SK-N-MC (cell line): Measurements from ENCODE around the gene TK1.

Source experiments
- DNase-seq: peaks from one replicate; pipeline ENCODE4 v3.0.0-alpha.2; 2011; ENCODE audit warnings: low read depth, low spot score
- H3K27ac ChIP-seq: fragments of 200-600 bp; sonication (generic); 2 replicates; pipeline ENCODE4 v1.5.1; 2016; ENCODE audit warnings: mixed run types
- H3K36me3 ChIP-seq: fragments of 200-600 bp; sonication (generic); 2 replicates; pipeline ENCODE4 v1.6.1; 2017; ENCODE audit warnings: antibody characterized with exemption, low read length, mixed read lengths; ENCODE audit not compliant: insufficient read depth
- H3K4me3 ChIP-seq: fragments of 200-600 bp; sonication (generic); 2 replicates; pipeline ENCODE4 v1.5.1; 2016
- H3K9ac ChIP-seq: fragments of 200-600 bp; sonication (generic); 2 replicates; pipeline ENCODE4 v1.8.0; 2017; ENCODE audit warnings: mixed run types, mixed read lengths; ENCODE audit not compliant: insufficient read length
- H3K9me3 ChIP-seq: fragments of 200-600 bp; sonication (generic); 2 replicates; pipeline ENCODE4 v1.6.1; 2017; ENCODE audit warnings: low read depth, mild to moderate bottlenecking, antibody characterized with exemption, low read length, moderate library complexity, mixed read lengths
- EZH2 ChIP-seq: fragments of 200-600 bp; sonication (generic); IDR thresholded peaks from one replicate; pipeline ENCODE4 v1.6.1; 2017; ENCODE audit warnings: antibody characterized with exemption
- FOXP2 ChIP-seq: optimal IDR thresholded peaks from 2 replicates; pipeline ENCODE3; 2011; ENCODE audit warnings: mild to moderate bottlenecking, moderate library complexity; ENCODE audit not compliant: insufficient read depth; ENCODE audit errors: extremely low read length, control extremely low read depth
- POLR2AphosphoS5 ChIP-seq: IDR thresholded peaks from 2 replicates; pipeline ENCODE4 v1.6.1; 2012; ENCODE audit warnings: mild to moderate bottlenecking, low read depth, low read length, borderline replicate concordance

The TK1 gene

DNA sequence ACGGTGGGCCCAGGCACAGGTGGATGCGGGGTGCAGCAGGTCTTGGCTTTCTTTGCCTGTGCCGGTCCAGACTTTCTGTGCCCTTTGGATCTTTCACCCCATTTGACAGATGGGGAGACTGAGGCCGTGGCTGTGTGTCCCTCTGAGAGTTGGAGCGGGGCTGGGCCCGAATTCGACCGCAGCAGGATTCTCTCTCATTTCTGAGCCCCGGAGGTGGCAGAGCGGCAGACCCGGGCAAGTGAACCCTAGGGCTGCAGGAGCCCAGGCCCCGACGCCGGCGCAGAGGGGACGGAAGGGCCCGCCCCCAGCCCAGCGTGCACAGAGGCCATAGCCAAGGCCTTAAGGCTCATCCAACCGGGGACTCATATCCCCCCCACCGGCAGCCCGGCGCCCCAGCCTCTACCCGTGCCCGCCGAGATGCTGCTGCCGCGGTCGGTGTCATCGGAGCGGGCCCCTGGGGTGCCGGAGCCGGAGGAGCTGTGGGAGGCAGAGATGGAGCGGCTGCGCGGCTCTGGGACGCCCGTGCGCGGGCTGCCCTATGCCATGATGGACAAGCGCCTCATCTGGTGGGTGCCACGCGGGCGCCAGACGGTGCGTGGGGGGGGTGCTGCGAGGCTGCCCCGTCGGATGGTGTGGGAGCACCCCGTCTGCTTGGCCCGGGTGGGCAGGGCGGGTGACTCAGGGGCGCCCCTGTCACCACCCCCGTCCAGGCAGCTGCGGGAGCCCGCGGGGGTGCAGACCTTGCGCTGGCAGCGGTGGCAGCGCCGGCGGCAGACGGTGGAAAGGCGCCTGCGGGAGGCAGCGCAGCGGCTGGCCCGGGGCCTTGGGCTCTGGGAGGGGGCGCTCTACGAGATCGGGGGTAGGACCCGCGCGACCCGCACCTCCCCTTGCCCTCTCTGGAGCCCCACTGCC is 55.4 kb downstream of the TK1 start:
- Histone ChIP-seq H3K9ac (no peak overlapping the region), H3K9me3 (no peaks in the 10 kb centered on the region), H3K4me3 (no peak overlapping the region), H3K36me3 (no peaks in the 10 kb centered on the region), H3K27ac (no peak overlapping the region)
- no peak for TF ChIP-seq FOXP2
- no peak for TF ChIP-seq POLR2AphosphoS5
- no peak for TF ChIP-seq EZH2
- DNase-seq, result no peak

DNA sequence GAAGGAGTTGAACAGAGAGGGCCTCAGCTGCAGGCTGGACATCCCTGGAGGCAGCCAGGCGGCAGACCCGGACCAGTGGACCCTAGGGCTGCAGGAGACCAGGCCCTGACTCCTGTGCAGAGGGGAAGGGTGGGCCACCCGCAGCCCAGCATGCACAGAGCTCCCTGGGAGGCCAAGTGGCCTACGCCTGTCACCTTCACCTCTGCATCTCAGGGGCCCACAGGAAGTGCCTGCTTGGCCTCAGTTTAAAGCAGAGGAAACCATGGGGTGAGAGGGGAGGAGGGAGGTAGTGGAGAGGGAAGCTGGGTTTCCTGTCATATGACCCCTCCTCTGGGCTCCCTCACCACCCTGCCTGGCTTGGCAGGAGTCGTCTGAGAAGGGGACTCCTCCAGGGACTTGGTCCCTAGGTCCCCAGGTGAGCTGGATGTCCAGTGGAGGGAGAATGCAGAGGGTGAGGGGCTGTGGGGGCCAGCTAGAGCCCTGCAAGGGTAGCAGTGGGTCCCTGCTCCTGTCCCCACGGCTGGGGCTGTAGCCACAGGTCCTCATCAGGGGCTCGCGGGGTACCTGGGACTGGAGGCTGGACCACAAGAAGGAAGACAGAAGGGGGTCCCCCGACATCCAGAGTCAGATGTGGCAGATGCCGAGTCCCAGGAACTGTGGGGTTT is 56.3 kb downstream of the TK1 start, which contains the start of gene TMC8:
Gene TMC8 (plus strand): TSS at position 335 of the 665 bp plus-strand sequence. CDS start 818 bp downstream, outside the sequence.
- TF ChIP-seq POLR2AphosphoS5 (no peak), EZH2 (no peak), FOXP2 (no peak)
- H3K36me3 ChIP-seq, result no peaks in the 10 kb centered on the region
- H3K9me3 ChIP-seq, result no peaks in the 10 kb centered on the region
- no peak within 1 kb of the TSS for H3K27ac ChIP-seq
- no peak within 1 kb of the TSS for H3K9ac ChIP-seq
- H3K4me3 ChIP-seq, result no peak within 1 kb of the TSS
- no peak for DNase-seq

DNA sequence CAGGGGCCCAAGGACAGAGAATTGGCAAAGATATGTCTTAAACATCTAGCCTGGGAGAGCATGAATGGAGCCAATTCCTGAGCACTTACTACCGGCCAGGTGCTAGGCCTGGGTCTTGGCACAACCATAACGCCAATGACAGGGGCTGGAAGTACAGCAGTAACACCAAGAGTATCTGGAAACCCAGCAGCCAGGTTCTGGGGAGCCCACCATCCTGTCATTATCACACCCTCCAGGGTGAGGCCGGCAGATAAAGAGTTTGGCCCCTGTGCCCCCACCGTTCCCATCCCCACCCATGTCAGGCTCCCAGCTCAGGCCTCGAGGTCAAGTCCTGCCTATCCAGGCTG is 56.8 kb downstream of the TK1 start:
- H3K36me3 ChIP-seq, result no peaks in the 10 kb centered on the region
- H3K4me3 ChIP-seq, result no peak overlapping the region
- no peak for DNase-seq
- no peak overlapping the region for H3K27ac ChIP-seq
- TF ChIP-seq EZH2 (no peak), FOXP2 (no peak)
- no peak overlapping the region for H3K9ac ChIP-seq
- H3K9me3 ChIP-seq, result no peaks in the 10 kb centered on the region

DNA sequence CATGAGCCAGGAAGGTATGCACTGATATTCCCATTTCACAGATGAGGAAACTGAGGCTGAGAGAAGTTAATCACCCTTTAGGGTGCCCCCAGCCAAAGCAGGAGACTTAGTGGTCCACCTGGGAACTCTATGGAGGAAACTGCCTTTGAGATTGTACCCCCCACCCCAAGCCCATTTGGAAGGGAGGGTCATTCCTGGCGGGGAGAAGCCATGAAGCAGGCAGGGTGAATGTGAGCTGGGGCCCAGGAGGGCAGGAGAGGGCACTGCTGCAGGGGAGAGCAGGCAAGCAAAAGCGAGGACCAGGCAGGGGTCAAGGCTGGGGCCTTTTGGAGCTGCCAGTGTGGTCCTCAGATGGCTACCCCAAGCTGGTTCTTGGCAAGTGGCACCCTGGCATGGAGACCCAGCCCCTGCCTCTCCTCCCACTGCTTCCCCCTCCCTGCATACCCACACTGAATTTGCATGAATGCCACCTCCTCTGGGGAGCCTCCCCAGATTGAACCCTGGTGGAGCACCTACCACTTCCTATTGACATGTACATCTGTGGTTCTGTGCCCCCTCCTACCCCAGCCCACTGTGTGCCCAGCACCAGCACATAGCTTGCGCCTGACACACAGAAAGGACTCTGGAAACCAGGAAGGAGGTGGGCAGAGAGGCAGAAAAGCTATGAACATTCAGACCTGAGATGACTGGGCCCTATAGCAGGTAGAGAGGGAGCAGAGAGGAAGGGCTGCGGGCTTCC is 57.3 kb downstream of the TK1 start:
- H3K9me3 ChIP-seq, result no peaks in the 10 kb centered on the region
- H3K36me3 ChIP-seq, result no peaks in the 10 kb centered on the region
- H3K9ac ChIP-seq, result peak overlapping the region; percentile 61
- peak overlapping the region; percentile 94 for H3K4me3 ChIP-seq
- DNase-seq, result no peak
- H3K27ac ChIP-seq, result no peak overlapping the region
- no peak for TF ChIP-seq FOXP2
- no peak for TF ChIP-seq POLR2AphosphoS5
- TF ChIP-seq EZH2, result no peak

DNA sequence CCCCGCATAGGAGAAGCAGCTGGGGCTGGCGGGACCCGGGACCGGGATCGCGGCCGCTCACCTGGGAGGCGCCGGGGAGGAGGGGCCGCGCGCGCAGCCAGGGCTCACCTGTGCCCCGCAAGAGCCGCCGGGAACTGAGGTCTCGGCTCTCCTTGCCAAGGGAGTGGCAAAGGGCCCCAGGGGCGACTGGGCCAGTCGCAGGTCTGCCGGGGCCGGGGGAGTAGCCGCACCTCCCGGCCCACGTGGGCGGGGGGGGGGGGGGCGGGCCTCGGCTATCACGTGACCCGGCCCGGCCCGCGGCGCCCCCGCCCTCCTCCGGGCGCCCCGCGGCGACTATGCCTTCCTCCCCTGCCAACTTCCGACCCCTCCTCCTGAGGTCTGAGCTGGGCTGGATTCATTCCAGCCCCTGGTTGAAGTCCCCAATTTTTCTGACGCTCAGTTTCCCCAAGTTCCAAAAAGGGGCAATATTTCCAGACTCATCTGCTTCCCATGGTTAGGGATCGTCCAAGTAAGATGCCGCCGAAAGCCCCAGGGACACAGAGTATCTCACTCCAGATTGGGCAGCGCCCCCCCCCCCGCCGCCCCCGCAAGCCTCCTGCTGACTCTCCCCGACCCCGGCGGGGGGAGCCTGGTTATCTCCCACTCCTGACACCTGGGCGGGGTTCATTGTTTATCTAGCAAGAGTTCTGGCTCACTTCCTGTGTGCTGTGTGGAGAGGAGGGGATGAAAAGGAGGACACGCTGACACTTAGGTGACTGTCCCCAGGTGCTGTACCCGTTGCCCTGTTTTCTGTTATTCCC is 58.1 kb downstream of the TK1 start, which contains the start of gene TMC6:
Gene TMC6 (minus strand): TSS at position 205 of the 800 bp plus-strand sequence. CDS start 1,923 bp downstream, outside the sequence.
- no peaks in the 10 kb centered on the region for H3K9me3 ChIP-seq
- H3K36me3 ChIP-seq, result no peaks in the 10 kb centered on the region
- peak within 1 kb of the TSS; percentile 64 for H3K9ac ChIP-seq
- no peak for TF ChIP-seq EZH2
- peak; percentile 48 for TF ChIP-seq POLR2AphosphoS5
- no peak for TF ChIP-seq FOXP2
- no peak for DNase-seq
- H3K27ac ChIP-seq, result no peak within 1 kb of the TSS
- peak within 1 kb of the TSS; percentile 94 for H3K4me3 ChIP-seq

DNA sequence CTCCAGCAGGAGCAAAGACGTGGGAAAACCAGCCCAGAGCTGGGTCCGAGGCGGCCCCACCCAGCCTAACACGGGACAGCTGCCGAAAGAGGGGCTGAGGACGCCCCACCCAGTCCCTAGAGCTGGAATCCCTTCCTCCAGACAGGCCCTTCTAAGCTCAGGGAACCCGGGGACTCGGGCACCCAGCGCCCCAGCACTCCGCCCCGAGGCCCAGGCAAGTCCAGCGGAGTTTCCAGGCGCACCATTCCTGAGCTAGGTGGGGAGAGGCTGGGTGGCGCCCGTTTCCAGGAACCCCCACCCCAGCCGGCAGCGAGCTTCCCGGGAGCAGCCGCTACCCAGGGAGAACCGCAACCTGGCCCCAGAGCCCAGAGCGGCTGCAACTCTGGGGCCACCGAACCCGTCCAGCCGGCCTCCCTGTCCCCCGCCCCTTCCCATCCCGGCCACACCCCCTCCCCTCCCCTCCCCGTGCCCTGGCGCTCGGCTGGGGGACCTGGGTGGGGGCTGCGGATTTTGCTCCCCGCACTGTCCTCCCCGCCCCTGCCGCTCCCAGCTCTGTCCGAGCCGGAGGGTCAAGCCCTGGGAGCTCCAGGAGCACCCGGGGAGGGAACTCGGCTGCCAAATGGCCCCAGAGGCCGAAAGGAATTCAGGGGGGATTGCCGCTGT is 58.8 kb downstream of the TK1 start:
- Histone ChIP-seq H3K27ac (no peak overlapping the region), H3K4me3 (peak overlapping the region; percentile 94), H3K36me3 (peaks cover 3% of the 10 kb centered on the region; the same call in 1 of the 2 replicates), H3K9ac (peak overlapping the region; percentile 64), H3K9me3 (no peaks in the 10 kb centered on the region)
- no peak for TF ChIP-seq POLR2AphosphoS5
- TF ChIP-seq EZH2, result no peak
- TF ChIP-seq FOXP2, result no peak
- no peak for DNase-seq

DNA sequence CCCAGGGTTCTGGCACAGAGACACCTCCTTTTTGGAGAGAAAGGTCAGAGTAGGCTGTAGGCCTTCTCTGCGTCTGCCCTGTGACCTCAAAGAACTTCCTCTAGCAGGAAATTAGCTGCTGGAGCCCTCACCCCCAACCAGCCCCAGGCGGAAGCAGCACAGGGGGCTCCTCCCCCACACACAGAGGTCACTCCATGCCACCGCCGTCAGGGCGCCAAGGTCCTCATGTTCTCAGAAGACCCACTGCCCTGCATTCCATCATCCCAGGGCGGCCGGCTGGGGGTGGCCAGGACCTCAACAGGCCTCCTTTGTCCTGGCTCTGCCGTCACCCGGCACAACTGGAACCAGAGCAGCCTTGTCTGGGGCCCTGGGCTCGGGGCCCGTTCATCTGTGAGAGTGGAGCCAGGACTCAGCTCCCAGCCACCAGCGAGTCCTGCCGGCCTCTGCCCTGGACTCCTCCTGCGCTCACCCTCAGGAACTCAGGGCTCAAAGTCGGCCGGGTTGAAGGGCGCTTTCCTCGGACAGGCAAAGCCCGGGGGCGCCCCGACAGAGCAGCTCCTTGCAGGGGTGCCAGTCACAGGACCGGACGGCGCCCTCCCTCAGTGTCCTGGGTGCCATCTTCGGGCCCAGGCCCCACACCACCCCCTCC is 59.5 kb downstream of the TK1 start:
- DNase-seq, result no peak
- H3K27ac ChIP-seq, result no peak overlapping the region
- H3K36me3 ChIP-seq, result peaks cover 3% of the 10 kb centered on the region; the same call in 1 of the 2 replicates
- no peaks in the 10 kb centered on the region for H3K9me3 ChIP-seq
- peak; percentile 33; the same call in 1 of the 2 replicates for TF ChIP-seq POLR2AphosphoS5
- no peak for TF ChIP-seq FOXP2
- TF ChIP-seq EZH2, result no peak
- H3K4me3 ChIP-seq, result peak overlapping the region; percentile 94
- peak overlapping the region; percentile 41 for H3K9ac ChIP-seq
